ENCODE results near the gene ABHD17C.

Gene ABHD17C

DNA sequence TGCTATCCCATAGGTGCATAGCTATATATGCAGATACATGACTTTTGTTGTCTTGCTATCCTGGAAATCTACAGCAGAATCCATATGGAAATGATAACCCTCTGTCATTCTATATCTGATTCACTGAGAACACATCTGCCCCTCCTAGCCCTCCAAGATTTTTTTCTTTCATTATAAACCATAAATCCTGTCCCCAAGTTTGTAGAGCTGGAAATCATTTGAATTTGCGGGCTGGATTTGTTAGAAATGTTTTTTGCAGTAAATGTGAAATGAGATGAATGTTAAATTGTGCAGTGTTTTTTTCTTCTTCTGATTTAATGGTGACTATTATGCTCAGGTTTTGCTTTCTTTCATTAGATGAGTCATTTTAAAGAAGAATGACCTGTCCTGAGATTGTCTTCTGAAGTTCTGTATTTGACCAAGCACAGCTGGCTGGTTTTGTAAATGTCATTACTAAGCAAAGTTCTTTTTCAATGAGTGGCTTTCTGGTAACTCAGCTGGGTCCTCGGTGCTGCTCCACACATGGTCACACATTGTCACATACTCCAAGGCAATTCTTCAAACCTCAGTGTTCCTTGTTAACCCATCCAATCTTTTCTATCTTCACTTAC, 25.3 kb upstream of the ABHD17C start:
- no peak for TF ChIP-seq TAF1 (IDR thresholded peaks at IDR 0.05; ENCODE audit: borderline replicate concordance, insufficient read depth, low read length)

DNA sequence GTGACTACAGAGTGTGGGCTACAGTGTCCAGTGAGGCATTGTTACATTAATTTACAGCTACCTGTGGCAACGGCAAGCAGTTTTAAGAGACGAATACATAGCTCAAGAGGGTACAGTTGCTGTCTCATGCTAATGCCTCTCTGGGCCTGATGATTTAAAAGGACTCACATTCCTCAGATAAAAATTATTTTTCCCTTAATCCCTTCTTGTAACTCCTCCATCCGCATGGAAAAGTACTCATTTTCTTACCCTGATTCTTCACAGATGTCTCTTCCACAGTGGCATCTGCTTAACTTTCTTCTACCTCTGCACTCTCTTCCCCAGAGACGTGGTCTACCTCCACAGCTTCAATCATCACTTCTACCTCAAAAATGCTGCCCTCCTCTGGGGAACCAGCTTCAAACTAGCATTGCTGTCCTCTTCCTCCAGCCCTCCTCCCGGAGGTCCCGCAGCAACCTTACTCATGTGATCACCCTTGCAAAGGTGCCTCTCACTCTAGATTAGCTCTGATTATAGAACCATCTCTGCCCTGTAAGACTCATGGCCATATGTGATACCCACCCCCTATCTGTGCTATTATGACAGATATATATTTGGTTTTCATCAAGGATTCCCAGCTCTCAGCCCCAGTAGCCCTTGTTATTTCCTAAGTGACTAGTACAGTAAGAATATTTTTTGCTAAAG, 21.4 kb upstream of the ABHD17C start:
- TF ChIP-seq, protein P1, sequence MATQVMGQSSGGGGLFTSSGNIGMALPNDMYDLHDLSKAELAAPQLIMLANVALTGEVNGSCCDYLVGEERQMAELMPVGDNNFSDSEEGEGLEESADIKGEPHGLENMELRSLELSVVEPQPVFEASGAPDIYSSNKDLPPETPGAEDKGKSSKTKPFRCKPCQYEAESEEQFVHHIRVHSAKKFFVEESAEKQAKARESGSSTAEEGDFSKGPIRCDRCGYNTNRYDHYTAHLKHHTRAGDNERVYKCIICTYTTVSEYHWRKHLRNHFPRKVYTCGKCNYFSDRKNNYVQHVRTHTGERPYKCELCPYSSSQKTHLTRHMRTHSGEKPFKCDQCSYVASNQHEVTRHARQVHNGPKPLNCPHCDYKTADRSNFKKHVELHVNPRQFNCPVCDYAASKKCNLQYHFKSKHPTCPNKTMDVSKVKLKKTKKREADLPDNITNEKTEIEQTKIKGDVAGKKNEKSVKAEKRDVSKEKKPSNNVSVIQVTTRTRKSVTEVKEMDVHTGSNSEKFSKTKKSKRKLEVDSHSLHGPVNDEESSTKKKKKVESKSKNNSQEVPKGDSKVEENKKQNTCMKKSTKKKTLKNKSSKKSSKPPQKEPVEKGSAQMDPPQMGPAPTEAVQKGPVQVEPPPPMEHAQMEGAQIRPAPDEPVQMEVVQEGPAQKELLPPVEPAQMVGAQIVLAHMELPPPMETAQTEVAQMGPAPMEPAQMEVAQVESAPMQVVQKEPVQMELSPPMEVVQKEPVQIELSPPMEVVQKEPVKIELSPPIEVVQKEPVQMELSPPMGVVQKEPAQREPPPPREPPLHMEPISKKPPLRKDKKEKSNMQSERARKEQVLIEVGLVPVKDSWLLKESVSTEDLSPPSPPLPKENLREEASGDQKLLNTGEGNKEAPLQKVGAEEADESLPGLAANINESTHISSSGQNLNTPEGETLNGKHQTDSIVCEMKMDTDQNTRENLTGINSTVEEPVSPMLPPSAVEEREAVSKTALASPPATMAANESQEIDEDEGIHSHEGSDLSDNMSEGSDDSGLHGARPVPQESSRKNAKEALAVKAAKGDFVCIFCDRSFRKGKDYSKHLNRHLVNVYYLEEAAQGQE (IDR thresholded peaks at IDR 0.05; ENCODE audit: insufficient read depth in 1 of 2, low read depth in 2 of 2, low read length in 2 of 2), result no peak

DNA sequence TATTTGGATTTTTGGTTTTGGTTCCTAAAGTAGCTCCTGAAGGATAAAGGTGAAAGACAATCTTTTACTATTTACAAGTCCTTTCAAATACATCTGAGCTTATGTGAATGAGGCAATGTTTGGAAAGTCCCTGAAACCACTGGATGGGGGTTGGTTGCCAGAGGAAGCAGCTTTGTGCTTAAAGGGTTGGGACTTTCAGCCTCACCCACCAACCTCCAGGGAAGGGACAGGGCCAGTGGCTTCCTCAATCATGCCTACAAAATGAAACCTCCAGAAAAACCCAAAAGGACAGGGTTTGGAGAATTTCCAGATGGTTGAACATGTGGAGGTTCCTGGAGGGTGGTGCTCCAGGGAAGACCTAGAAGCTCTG, 20.9 kb upstream of the ABHD17C start:
- TF ChIP-seq POLR2AphosphoS5 (IDR thresholded peaks at IDR 0.05; ENCODE audit: low read depth, low read length), result no peak
- TF ChIP-seq FOXP2 (optimal IDR thresholded peaks at IDR 0.05; ENCODE audit: borderline replicate concordance, extremely low read depth, extremely low read length, insufficient read depth), result no peak

DNA sequence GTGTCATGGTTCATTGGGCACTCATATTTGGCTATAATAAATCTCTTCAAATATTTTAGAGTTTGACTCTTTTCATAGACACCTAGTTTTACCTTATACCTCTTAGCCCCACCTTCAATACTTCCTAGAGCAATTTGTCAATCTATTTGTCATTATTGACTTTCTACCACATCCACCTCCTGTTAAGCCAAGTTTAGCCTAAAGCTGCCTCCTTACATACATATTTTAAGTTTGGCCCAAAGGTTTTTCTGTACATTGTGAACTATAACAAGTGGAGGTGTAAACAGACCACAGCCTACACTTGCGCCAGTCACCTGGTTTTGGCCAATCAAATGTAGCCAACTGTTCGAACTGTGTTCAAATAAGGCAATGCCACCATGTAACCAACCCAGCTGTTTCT, 18.1 kb upstream of the ABHD17C start:
- no peak for TF ChIP-seq SIN3A (IDR thresholded peaks at IDR 0.05; ENCODE audit: borderline replicate concordance, insufficient read depth, low read length)
- no peak for TF ChIP-seq POLR2AphosphoS5 (IDR thresholded peaks at IDR 0.05; ENCODE audit: low read depth, low read length)
- no peak for TF ChIP-seq FOXP2 (optimal IDR thresholded peaks at IDR 0.05; ENCODE audit: borderline replicate concordance, extremely low read depth, extremely low read length, insufficient read depth)
- TF ChIP-seq, protein P1 (IDR thresholded peaks at IDR 0.05; ENCODE audit: insufficient read depth in 1 of 2, low read depth in 2 of 2, low read length in 2 of 2), result no peak
- no peak for TF ChIP-seq TAF1 (IDR thresholded peaks at IDR 0.05; ENCODE audit: borderline replicate concordance, insufficient read depth, low read length)

DNA sequence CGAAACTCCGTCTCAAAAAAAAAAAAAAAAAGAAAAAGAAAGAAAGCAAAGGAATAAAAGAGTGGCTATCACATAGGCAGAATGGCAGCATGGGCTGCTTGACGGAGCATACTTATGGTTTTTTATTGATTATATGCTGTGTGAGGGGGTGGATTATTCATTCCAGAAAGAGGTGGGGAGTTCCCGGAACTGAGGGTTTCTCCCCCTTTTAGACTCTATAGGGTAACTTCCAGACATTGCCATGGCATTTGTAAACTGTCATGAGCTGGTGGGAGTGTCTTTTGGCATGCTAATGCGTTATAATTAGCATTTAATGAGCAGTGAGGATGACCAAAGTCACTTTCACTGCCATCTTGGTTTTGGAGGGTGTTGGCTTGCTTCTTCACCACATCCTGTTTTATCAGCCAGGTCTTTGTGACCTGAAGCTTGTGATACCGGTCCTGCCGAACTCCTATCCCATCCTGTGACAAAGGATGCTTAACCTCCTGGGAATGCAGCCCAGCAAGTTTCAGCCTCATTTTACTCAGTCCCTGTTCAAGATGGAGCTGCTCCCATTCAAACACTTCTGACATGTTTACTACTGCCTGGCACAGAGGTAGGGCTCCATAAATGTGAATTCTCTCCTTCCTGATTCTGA, 15.8 kb upstream of the ABHD17C start:
- TF ChIP-seq TAF1 (IDR thresholded peaks at IDR 0.05; ENCODE audit: borderline replicate concordance, insufficient read depth, low read length) (no peak), SIN3A (IDR thresholded peaks at IDR 0.05; ENCODE audit: borderline replicate concordance, insufficient read depth, low read length) (no peak), POLR2AphosphoS5 (IDR thresholded peaks at IDR 0.05; ENCODE audit: low read depth, low read length) (no peak), FOXP2 (optimal IDR thresholded peaks at IDR 0.05; ENCODE audit: borderline replicate concordance, extremely low read depth, extremely low read length, insufficient read depth) (no peak)
- TF ChIP-seq, protein P1 (IDR thresholded peaks at IDR 0.05; ENCODE audit: insufficient read depth in 1 of 2, low read depth in 2 of 2, low read length in 2 of 2), result no peak

DNA sequence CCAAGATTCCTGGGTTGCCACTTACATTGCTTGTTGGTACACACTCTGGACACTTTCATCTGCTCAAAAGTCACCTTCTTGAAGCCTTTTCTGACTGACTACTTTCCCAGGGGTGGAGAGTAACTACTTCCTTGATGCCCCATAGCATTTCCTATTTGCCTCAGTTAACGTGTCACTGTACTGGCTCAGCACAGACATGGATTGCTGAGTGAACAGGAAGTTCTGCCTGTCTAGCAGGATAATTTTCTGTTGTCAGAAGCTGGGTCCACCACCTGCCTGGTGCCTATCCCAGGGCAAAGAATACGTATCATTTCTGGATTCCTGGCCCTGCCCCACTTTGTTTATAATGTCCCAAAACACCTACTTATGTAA, 15.3 kb upstream of the ABHD17C start:
- TF ChIP-seq POLR2AphosphoS5 (IDR thresholded peaks at IDR 0.05; ENCODE audit: low read depth, low read length) (no peak), FOXP2 (optimal IDR thresholded peaks at IDR 0.05; ENCODE audit: borderline replicate concordance, extremely low read depth, extremely low read length, insufficient read depth) (no peak), SIN3A (IDR thresholded peaks at IDR 0.05; ENCODE audit: borderline replicate concordance, insufficient read depth, low read length) (no peak), TAF1 (IDR thresholded peaks at IDR 0.05; ENCODE audit: borderline replicate concordance, insufficient read depth, low read length) (no peak)
- TF ChIP-seq, protein P1 (IDR thresholded peaks at IDR 0.05; ENCODE audit: insufficient read depth in 1 of 2, low read depth in 2 of 2, low read length in 2 of 2), result no peak
